A673 (cell line): Measurements from ENCODE around the gene KRT7.

Experiments used
- EZH2 ChIP-seq: fragments of 200-600 bp; sonication (generic); IDR thresholded peaks from 2 replicates; pipeline ENCODE4 v1.6.1; 2017; ENCODE audit warnings: borderline replicate concordance, low read depth, mild to moderate bottlenecking, mixed read lengths, antibody characterized with exemption, low read length; ENCODE audit not compliant: poor library complexity, severe bottlenecking
- TF ChIP-seq, protein P1 (sequence below): fragments of 300-800, 200-600 bp; sonication (generic); conservative IDR thresholded peaks from 2 replicates; pipeline ENCODE4 v1.5.1; 2017; ENCODE audit warnings: low read depth, mild to moderate bottlenecking, antibody characterized with exemption, low read length, moderate library complexity, mixed read lengths

DNA sequence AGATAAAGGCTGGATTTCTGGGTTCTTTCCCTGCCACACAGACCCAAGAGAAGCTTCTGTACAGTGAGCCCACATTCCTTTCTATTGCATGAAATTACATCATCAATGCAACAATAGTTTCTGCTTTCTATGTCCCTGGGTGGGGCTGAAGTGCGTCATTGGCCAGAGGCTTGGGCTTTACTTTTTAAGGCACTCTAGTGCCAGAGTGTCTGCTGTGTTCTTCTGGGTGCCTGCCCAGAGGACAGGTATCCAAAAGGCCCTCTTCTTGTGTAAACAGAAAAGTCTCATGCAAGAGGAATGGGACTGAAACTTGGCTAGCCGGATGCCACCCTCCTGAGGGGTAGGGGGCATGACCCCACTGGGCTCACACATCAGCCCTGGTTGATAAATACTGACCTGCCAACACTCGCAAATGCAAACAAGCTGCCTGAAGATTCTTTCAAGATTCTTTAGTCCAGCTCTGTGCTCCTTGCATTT is 47.3 kb downstream of the KRT7 start:
- TF ChIP-seq, protein P1, sequence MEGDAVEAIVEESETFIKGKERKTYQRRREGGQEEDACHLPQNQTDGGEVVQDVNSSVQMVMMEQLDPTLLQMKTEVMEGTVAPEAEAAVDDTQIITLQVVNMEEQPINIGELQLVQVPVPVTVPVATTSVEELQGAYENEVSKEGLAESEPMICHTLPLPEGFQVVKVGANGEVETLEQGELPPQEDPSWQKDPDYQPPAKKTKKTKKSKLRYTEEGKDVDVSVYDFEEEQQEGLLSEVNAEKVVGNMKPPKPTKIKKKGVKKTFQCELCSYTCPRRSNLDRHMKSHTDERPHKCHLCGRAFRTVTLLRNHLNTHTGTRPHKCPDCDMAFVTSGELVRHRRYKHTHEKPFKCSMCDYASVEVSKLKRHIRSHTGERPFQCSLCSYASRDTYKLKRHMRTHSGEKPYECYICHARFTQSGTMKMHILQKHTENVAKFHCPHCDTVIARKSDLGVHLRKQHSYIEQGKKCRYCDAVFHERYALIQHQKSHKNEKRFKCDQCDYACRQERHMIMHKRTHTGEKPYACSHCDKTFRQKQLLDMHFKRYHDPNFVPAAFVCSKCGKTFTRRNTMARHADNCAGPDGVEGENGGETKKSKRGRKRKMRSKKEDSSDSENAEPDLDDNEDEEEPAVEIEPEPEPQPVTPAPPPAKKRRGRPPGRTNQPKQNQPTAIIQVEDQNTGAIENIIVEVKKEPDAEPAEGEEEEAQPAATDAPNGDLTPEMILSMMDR: no peak
- no peak for TF ChIP-seq EZH2
